ENCODE results near the gene AKR1A1. TPM values are rescaled to one million over a fixed set of nuclear protein-coding genes. Genes with fewer than 3 reads are reported as not detected.

The AKR1A1 gene
- total and polyA plus RNA-seq, 2 of the 8 experiments (the other 6 are each of a cell fraction or from before 2014, with no cell fraction given): 344 to 435 TPM

DNA sequence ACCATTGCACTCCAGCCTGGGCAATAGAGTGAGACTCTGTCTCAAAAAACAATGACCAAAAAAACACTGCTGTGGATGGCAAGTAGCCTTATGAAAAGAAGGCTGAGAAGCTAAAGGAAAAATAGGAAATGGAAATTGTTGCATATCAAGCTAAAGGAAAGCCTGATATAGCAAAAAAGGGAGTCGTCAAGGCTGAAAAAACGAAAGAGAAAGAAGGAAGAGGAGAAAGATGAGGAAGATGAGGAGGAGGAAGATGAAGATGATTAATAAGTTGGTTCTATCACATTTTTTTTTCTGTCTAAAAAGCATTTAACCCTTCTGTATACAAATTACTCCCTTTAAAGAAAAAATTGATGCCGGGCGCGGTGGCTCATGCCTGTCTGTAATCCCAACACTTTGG, 18.8 kb upstream of the AKR1A1 start:
- Histone ChIP-seq H3K4me3 (ENCODE audit: extremely low read depth in 1 of 4, insufficient read depth in 2 of 4, low read depth in 3 of 4, low read length in 4 of 4) (no peak overlapping the region), H2BK20ac (ENCODE audit: low read length) (no peak overlapping the region), H2BK120ac (replicated peaks; ENCODE audit: low read depth, low read length) (no peak overlapping the region), H2BK12ac (ENCODE audit: low read depth, low read length) (no peak overlapping the region), H3K79me1 (ENCODE audit: low read depth, low read length) (no peaks in the 10 kb centered on the region), H3K27me3 (replicated peaks in 1 of 4; ENCODE audit: control insufficient read depth in 3 of 4, extremely low read depth in 1 of 4, insufficient read depth in 3 of 4, low read length in 3 of 4) (no peaks in the 10 kb centered on the region), H3K36me3 (ENCODE audit: control insufficient read depth in 2 of 4, insufficient read depth in 4 of 4, low read length in 3 of 4) (no peaks in the 10 kb centered on the region), H3K9ac (replicated peaks in 1 of 4; ENCODE audit: extremely low read depth in 1 of 4, low read depth in 3 of 4, low read length in 3 of 4) (no peak overlapping the region), H4K20me1 (replicated peaks in 1 of 2; ENCODE audit: control insufficient read depth in 1 of 2, insufficient read depth in 2 of 2, low read length in 2 of 2) (no peaks in the 10 kb centered on the region), H3K56ac (replicated peaks; ENCODE audit: insufficient read length, low read depth, low read length) (no peak overlapping the region), H3K79me2 (ENCODE audit: control insufficient read depth in 1 of 2, insufficient read depth in 2 of 2, low read length in 2 of 2) (no peaks in the 10 kb centered on the region), H2AFZ (ENCODE audit: low read length) (no peak overlapping the region), H3K9me3 (ENCODE audit: insufficient read depth in 2 of 2, low read depth in 1 of 2, low read length in 1 of 2) (no peaks in the 10 kb centered on the region), H3K4me1 (replicated peaks in 1 of 4; ENCODE audit: control insufficient read depth in 3 of 4, insufficient read depth in 4 of 4, low read length in 3 of 4) (no peaks in the 10 kb centered on the region), H4K5ac (ENCODE audit: insufficient read length, low read depth, low read length) (no peak overlapping the region), H4K91ac (replicated peaks; ENCODE audit: insufficient read length, low read length) (no peak overlapping the region), H3K14ac (ENCODE audit: insufficient read length) (no peak overlapping the region), H3K4me2 (ENCODE audit: insufficient read depth in 1 of 2, low read depth in 2 of 2, low read length in 2 of 2) (no peak overlapping the region), H2BK5ac (ENCODE audit: low read depth, low read length) (no peak overlapping the region), H3K4ac (replicated peaks; ENCODE audit: insufficient read length, low read depth, low read length) (no peak overlapping the region), H3K27ac (ENCODE audit: low read depth, low read length) (no peak overlapping the region), H3K23ac (ENCODE audit: insufficient read length) (no peak overlapping the region), H3K18ac (ENCODE audit: extremely low read depth, low read length) (no peak overlapping the region), H3K23me2 (ENCODE audit: low read depth, low read length) (no peaks in the 10 kb centered on the region), H2BK15ac (ENCODE audit: low read length) (no peak overlapping the region), H2AK5ac (ENCODE audit: low read depth, low read length) (no peak overlapping the region), H4K8ac (ENCODE audit: extremely low read depth, insufficient read depth, low read length) (no peak overlapping the region)
- DNase-seq (ENCODE audit: low read depth in 1 of 2, low spot score in 2 of 2) (no peak), FAIRE-seq (no peak)
- POLR2A ChIA-PET (ENCODE audit: partially characterized antibody): interaction anchor here (1.2 to 35.7 kb wide), 4 partner anchors 11 to 20 kb away, joined by 3 to 741 read pairs (median 4); partner anchors contain the start of gene PRDX1
- 90 to 100% methylated on average over 1 to 5 of the region's 5 CpGs for WGBS, 2 experiments (ENCODE audit: extremely low coverage in 1 of 2, insufficient coverage in 1 of 2, insufficient read length in 1 of 2, insufficient replicate concordance in 2 of 2, low coverage in 1 of 2, low lambda C conversion rate in 2 of 2, missing lambda C conversion rate in 1 of 2)
- CTCF ChIA-PET (ENCODE audit: partially characterized antibody): interaction anchor here (0.6 to 1.6 kb wide), 5 partner anchors 13 to 798 kb away, joined by 3 to 8 read pairs (median 3); no protein-coding TSS in a partner anchor
- TF ChIP-seq, protein P1, sequence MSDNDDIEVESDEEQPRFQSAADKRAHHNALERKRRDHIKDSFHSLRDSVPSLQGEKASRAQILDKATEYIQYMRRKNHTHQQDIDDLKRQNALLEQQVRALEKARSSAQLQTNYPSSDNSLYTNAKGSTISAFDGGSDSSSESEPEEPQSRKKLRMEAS (IDR thresholded peaks at IDR 0.05): no peak
